ENCODE data around the gene RUFY2.

GRCh38 chr10:68403701-68404100 lies 3.4 kb downstream of the RUFY2 start:
- TF ChIP-seq CTCF (IDR thresholded peaks at IDR 0.05) (no peak), POLR2A (IDR thresholded peaks at IDR 0.05) (no peak)

All from Peyer's patch (tissue), 4 donors.